GM12801 (cell line): ENCODE measurements around the gene ZNF280D.

Source experiments
- TF ChIP-seq, protein P1 (sequence below): IDR thresholded peaks from one replicate; pipeline ENCODE4 v1.5.1; 2011; ENCODE audit warnings: control low read depth; ENCODE audit not compliant: insufficient read length; ENCODE audit errors: extremely low read depth

Gene ZNF280D

GRCh38 chr15:56732886-56733135 lies 498 bp downstream of the ZNF280D start:
- TF ChIP-seq, protein P1, sequence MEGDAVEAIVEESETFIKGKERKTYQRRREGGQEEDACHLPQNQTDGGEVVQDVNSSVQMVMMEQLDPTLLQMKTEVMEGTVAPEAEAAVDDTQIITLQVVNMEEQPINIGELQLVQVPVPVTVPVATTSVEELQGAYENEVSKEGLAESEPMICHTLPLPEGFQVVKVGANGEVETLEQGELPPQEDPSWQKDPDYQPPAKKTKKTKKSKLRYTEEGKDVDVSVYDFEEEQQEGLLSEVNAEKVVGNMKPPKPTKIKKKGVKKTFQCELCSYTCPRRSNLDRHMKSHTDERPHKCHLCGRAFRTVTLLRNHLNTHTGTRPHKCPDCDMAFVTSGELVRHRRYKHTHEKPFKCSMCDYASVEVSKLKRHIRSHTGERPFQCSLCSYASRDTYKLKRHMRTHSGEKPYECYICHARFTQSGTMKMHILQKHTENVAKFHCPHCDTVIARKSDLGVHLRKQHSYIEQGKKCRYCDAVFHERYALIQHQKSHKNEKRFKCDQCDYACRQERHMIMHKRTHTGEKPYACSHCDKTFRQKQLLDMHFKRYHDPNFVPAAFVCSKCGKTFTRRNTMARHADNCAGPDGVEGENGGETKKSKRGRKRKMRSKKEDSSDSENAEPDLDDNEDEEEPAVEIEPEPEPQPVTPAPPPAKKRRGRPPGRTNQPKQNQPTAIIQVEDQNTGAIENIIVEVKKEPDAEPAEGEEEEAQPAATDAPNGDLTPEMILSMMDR = no peak

- TF ChIP-seq, protein P1 = no peak
These were observed 999 bp downstream of the ZNF280D start for GRCh38 chr15:56732135-56732885.

- TF ChIP-seq, protein P1 = no peak
These were observed 1.8 kb downstream of the ZNF280D start for GRCh38 chr15:56731548-56731947.

- TF ChIP-seq, protein P1 = no peak
These were observed 3.7 kb downstream of the ZNF280D start for GRCh38 chr15:56729561-56729960.

GRCh38 chr15:56725386-56725785 lies 7.9 kb downstream of the ZNF280D start:
- TF ChIP-seq, protein P1 = no peak

GRCh38 chr15:56724232-56724631 lies 9.1 kb downstream of the ZNF280D start:
- TF ChIP-seq, protein P1 = no peak

DNA sequence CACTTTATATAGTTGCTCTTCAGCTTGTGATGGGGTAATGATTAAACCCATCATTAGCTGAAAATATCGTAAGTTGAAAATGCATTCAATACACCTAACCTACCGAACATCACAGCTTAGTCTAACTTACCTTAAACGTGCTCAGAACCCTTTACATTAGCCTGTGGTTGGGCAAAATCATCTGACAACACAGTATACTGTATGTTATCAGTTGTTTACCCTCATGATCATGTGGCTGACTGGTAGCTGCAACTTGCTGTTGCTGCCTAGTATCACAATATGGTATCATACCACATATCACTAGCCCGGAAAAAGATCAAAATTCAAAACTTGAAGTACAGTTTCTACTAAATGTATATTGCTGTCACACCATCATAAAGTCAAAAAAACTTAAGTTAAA lies 9.5 kb downstream of the ZNF280D start:
- TF ChIP-seq, protein P1 = no peak
